GM12891 (cell line): ENCODE data around the gene OSER1.
"Not testable (repeated sequence)": the region's sequence is repeated elsewhere in the genome, so short reads cannot be mapped to it uniquely, and the experiment has no call there.

ENCODE experiments used
- DNase-seq: peaks from one replicate; pipeline ENCODE4 v3.0.0; 2011; ENCODE audit warnings: low spot score; ENCODE audit not compliant: insufficient read length
- FAIRE-seq: peaks from 2 replicates; lab custom pipeline; 2011; peaks lifted over from hg19 to GRCh38; lab: Jason Lieb, UNC
- PAX5 ChIP-seq: IDR thresholded peaks from 2 replicates; pipeline ENCODE4 v1.6.1; 2011; ENCODE audit warnings: low read length, moderate library complexity, mild to moderate bottlenecking; ENCODE audit not compliant: insufficient read depth, severe bottlenecking
- POLR2A ChIP-seq: IDR thresholded peaks from 2 replicates; pipeline ENCODE4 v1.6.1; 2011; ENCODE audit warnings: low read depth, low read length, control low read depth
- POLR2AphosphoS5 ChIP-seq: IDR thresholded peaks from 2 replicates; pipeline ENCODE4 v1.6.1; 2011; ENCODE audit warnings: low read depth, low read length, control low read depth
- POU2F2 ChIP-seq: IDR thresholded peaks from 2 replicates; pipeline ENCODE4 v1.6.1; 2011; ENCODE audit warnings: low read depth, mild to moderate bottlenecking, control low read depth, low read length, moderate library complexity
- SPI1 ChIP-seq: IDR thresholded peaks from 2 replicates; pipeline ENCODE4 v1.6.1; 2011; ENCODE audit warnings: low read depth, low read length, control low read depth
- TAF1 ChIP-seq: IDR thresholded peaks from 2 replicates; pipeline ENCODE4 v1.6.1; 2011; ENCODE audit warnings: low read depth, low read length, control low read depth

The OSER1 gene

DNA sequence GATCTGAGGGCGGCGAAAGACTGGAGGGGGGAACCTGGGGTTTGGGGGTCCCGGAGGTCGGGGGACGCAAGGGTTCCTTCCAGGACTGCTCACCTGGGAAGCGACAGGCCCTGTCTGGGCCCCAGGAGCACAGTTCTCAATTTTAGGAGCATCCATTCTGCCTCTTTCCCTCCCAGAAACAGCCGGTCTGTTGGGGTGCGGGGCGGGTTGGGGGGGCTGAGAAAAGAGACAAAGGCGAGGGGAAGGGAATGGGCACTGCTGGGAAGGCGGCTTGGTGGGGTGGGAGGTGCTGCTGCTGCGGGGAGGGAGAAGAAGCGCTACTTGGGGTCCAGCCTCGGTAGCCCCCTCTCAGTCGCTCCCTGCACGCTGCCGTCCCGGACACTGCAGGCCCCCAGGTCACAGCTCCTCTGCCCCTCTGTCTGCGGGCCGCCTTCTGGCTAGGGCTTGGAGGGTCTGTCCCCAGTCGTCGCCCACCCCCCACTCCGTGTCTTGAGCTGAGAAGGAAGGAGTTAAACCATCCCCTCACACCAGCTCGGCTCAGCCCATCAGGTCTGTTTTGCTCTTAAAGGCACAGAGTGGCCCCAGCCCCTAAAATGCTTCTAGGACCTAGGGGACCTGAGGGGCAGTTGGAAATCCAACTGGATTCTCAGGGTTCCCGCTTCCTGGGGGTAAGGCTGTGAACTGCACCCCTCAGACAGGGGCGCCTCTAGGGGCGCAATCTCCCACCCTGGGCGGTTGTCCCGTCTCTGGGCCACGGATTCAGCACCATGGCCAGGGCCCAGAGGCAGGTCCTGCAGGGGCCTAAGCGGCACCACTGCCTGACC lies 37.2 kb upstream of the OSER1 start:
- DNase-seq (peak; percentile 56), FAIRE-seq (no peak)
- no peak for TF ChIP-seq SPI1

DNA sequence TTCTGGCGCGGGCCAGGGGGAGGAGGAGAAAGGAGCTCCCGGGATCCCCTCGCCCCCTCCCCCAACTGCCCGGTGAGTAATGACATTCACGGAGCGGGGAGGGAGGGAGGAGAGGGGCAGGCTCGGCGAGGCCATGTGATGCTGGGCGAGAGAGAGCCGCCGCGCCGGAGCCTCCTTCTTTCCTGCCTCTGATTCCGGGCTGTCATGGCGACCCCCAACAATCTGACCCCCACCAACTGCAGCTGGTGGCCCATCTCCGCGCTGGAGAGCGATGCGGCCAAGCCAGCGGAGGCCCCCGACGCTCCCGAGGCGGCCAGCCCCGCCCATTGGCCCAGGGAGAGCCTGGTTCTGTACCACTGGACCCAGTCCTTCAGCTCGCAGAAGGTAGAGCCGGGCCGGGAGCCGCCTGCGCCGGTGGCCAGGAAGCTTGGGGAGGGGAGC lies 36.6 kb upstream of the OSER1 start, which contains the start of gene GDAP1L1:
Gene GDAP1L1 (plus strand): TSS at position 178 of the 441 bp plus-strand sequence. CDS start 27 bp downstream, at position 205.
- no peak for FAIRE-seq
- no peak for TF ChIP-seq TAF1
- no peak for TF ChIP-seq SPI1
- TF ChIP-seq POU2F2: no peak
- no peak for TF ChIP-seq POLR2AphosphoS5
- no peak for TF ChIP-seq POLR2A
- no peak for TF ChIP-seq PAX5
- DNase-seq: no peak

DNA sequence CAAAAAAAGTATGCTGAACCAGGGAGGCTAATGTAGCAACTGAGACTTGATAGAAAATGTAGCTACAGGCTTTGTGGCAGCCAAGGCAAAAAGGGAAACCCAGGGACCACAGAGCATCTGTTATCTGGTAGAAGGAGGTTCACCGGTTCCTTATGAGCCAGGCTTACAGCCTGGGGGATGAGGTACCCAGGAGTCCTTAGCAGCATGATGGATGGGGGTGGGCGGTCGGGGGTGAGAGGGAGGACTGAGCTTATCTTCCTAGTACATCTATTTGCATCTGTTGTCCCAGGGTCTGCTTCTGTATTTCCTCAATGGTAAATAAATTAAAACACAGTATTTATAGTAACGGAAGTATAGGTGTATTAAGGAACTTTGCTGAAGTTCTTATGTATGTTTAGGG lies 35.4 kb upstream of the OSER1 start:
- no peak for FAIRE-seq
- no peak for DNase-seq
- TF ChIP-seq PAX5 (no peak), SPI1 (no peak), POLR2A (no peak), POU2F2 (no peak)

DNA sequence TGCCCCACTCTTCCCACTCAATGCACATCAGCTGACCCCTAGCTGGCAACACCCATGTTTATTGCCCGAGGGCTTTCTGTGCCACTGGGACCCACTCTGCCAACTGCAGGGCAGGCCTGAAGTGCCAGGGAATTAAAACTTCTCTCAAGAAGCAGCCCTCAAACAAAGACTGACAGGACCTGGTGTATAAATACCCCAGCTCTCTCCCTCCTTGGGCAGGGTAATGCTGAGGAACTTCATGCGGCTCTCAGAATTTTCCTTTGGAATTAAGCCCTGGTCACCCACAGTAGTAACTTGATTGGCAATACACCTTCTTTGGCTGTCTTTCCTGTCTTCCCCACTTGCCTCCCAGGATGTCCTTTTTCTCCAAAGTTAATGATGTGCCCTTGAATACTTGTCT lies 31.2 kb upstream of the OSER1 start:
- DNase-seq (no peak), FAIRE-seq (no peak)
- TF ChIP-seq POLR2AphosphoS5 (no peak), POLR2A (no peak), SPI1 (no peak), TAF1 (no peak), PAX5 (no peak), POU2F2 (no peak)

DNA sequence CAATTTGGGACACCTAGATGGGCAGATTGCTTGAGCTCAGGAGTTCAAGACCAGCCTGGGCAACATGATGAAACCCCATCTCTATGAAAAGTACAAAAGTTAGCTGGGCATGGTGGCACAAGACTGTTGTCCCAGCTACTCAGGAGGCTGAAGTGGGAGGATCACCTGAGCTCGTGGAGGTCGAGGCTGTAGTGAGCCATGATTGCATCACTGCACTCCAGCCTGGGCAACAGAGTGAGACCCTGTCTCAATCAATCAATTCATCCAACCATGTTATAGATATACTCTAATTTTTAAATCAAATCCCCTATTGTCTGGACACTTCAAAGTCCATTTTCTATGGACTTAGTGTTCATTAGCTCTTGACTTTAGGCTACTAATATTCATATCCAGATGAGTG lies 26.3 kb upstream of the OSER1 start:
- DNase-seq, FAIRE-seq: not testable (repeated sequence)

DNA sequence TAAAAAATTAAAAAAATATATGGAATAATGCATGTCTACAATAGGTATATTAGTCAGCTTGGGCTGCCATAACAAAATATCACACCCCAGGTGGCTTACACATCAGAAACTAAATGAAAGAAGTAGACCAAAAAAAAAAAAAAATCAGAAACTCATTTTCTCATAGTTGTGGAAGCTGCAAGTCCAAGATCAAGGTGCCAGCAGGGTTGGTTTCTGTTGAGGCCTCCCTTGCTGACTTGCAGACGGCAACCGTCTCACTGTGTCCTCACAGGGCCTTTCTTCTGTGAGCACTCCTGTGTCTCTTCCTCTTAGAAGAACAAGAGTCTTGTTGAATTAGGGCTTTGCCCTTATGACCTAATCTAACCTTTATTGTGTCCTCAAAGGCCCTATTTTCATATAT lies 25.1 kb upstream of the OSER1 start:
- FAIRE-seq: no peak
- DNase-seq: no peak

DNA sequence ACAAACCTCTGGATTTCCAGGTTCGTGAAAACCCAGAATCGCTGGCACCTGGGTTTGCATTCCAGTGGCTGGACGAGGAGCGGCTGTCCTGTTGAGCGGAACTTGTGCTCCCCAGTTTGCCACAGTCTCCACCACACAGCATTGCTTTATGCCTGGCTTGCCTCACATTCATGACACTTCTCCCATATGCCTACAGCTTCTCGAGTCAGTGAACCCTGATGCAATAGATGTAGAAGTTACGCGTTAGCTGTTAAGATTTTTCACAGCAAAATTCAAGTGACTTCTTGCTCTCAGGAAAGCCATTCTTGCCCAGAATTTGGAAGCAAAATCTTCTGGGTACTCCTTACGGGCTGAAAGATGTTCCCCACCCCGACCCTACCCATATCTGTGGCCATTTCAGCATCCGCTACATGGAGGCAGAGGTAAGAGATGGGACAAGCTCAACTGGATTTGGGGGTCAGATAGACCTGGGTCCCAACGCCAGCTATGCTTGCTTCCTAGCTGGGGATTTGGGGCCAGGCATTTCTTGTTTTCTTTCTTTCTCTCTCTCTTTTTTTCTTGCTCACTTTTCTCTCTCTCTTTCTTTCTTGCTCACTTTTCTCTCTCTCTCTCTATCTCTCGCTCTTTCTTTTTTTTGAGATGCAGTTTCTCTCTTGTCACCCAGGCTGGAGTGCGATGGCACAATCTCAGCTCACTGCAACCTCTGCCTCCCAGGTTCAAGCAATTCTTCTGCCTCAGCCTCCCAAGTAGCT lies 24.2 kb upstream of the OSER1 start:
- DNase-seq (no peak), FAIRE-seq (no peak)
- TF ChIP-seq PAX5: no peak
- no peak for TF ChIP-seq POU2F2
- no peak for TF ChIP-seq POLR2AphosphoS5
- TF ChIP-seq TAF1: no peak
- TF ChIP-seq POLR2A: no peak
- TF ChIP-seq SPI1: no peak

More for the DNA sequence above, 25.1 kb upstream of the OSER1 start:
- TF ChIP-seq POU2F2 (no peak), PAX5 (no peak), POLR2AphosphoS5 (no peak), TAF1 (no peak), POLR2A (no peak), SPI1 (no peak)

DNA sequence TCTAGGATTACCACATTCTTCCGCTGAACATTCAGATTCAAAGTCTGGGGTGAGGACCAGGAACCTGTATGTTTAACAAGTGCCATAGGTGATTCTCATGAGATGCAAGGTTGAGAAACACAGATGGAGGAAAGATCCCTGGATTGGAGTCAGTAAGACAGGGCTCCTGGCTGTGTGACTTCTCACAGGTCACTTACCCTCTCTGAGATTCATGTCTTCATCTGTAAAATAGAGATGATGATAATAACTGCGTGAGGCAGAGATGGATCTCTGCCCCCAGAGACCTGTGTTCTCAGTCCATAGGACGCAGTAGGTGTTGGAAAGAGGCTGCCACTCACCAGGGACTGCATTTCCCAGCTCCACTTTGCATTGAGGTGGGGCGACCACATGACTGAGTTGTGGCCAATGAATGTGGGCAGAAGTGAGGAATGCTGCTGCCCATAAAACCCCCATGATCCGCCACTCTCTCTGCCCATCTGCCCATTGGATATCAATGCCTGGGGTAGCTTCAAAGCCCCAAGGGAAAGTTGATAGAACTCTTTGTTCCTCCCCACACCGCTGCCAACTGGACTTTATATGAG lies 23.0 kb upstream of the OSER1 start:
- FAIRE-seq (no peak), DNase-seq (no peak)
- TF ChIP-seq PAX5: no peak
- no peak for TF ChIP-seq SPI1
- no peak for TF ChIP-seq POLR2A
- TF ChIP-seq POLR2AphosphoS5: no peak
- TF ChIP-seq POU2F2: no peak
- no peak for TF ChIP-seq TAF1

DNA sequence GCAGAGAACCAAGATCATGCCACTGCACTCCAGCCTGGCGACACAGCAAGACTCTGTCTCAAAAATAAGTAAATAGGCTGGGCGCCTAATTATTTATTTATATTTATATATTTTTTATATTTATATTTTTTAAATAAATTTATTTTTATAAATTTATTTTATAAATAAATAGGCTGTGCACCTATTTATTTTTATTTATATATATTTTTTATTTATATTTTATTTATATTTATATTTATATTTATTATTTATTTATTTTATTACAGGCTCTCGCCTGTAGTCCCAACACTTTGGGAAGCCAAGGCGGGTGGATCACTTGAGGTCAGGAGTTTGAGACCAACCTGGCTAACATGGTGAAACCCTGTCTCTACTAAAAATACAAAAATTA lies 21.9 kb upstream of the OSER1 start:
- not testable (repeated sequence) for FAIRE-seq, DNase-seq

DNA sequence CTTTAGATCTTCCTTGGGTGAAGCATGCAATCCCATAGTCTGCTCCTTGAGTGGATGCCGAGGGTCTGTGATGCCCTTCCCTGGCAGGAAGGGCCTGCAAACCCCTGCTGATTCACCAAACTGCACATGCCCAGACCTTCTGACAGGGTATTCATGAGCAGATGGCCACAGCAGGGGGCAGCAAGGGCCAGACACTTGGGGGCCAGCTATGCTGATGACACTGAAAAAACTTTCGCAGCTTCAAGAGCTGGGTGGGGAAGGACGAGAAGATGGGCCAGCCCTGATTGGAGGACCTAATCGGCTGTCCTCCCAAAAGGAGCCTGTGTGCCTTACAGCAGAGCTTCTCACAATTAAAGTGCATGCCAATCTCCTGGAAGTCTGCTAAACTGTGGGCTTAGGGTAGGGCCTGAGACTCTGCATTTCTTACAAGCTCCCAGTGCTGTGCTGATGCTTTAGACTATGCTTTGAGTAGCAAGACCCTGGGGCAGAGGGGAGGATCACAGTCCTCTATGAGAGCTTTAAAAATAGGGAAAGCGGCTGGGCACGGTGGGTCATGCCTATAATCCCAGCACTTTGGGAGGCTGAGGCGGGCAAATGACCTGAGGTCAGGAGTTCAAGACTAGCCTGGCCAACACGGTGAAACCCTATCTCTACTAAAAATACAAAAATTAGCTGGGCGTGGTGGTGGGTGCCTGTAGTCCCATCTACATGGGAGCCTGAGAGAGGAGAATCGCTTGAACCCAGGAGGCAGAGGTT lies 21.3 kb upstream of the OSER1 start:
- TF ChIP-seq POLR2A (no peak), PAX5 (no peak), TAF1 (no peak), POU2F2 (no peak), POLR2AphosphoS5 (no peak), SPI1 (no peak)
- FAIRE-seq (no peak), DNase-seq (no peak)
